CD4-positive, alpha-beta memory T cell (primary cell): ENCODE results near the gene IL6. TPM values are rescaled to one million over a fixed set of nuclear protein-coding genes. Genes with fewer than 3 reads are reported as not detected.
"Not testable (repeated sequence)": the region's sequence is repeated elsewhere in the genome, so short reads cannot be mapped to it uniquely, and the experiment has no call there.

Experiments
- CTCF ChIA-PET: fragments of 350-600 bp; sonication (Branson Sonifier 250); formaldehyde crosslinking; loops from one replicate; lab custom pipeline; 2021; ENCODE audit warnings: inconsistent platforms; ENCODE audit not compliant: partially characterized antibody; lab: Charles Lee
- POLR2A ChIA-PET: fragments of 350-600 bp; sonication (Branson Sonifier 250); formaldehyde crosslinking; loops from one replicate; lab custom pipeline; 2021; ENCODE audit not compliant: partially characterized antibody; lab: Charles Lee
- DNase-seq, 5 donors: peaks; one replicate each; pipeline versions ENCODE4 v3.0.0 to v3.0.0-alpha.2; 2020 to 2022; ENCODE audit warnings: mixed read lengths in 1 of 5
- H3K27ac ChIP-seq: one replicate; pipeline ENCODE4 v1.7.0; 2013; ENCODE audit warnings: low read depth, low read length
- H3K27me3 ChIP-seq: 2 replicates; pipeline ENCODE4 v1.7.0; 2013; ENCODE audit warnings: mild to moderate bottlenecking, low read length, moderate library complexity; ENCODE audit not compliant: insufficient read depth
- H3K36me3 ChIP-seq: 2 replicates; pipeline ENCODE4 v1.7.0; 2013; ENCODE audit warnings: mild to moderate bottlenecking, low read length, moderate library complexity; ENCODE audit not compliant: insufficient read depth
- H3K4me1 ChIP-seq: 2 replicates; pipeline ENCODE4 v1.7.0; 2013; ENCODE audit warnings: mild to moderate bottlenecking, low read length, moderate library complexity; ENCODE audit not compliant: insufficient read depth
- H3K4me3 ChIP-seq, 2 donors: one replicate each; pipeline ENCODE4 v1.7.0; 2013; ENCODE audit warnings: low read length in 2 of 2, mild to moderate bottlenecking in 1 of 2
- H3K9me3 ChIP-seq, 2 donors: one replicate each; pipeline ENCODE4 v1.7.0; 2013; ENCODE audit warnings: low read length in 2 of 2, control low read depth in 1 of 2; ENCODE audit not compliant: control insufficient read depth in 1 of 2
- H3K27ac Mint-ChIP-seq, 7 donors: one replicate each; pipeline ENCODE4 v1.8.0; 2020 to 2021; ENCODE audit warnings: mixed read lengths in 7 of 7, mild to moderate bottlenecking in 6 of 7, inconsistent platforms in 3 of 7, moderate library complexity in 3 of 7
- H3K27me3 Mint-ChIP-seq, 2 donors: one replicate each; pipeline ENCODE4 v1.8.0; 2020 to 2021; ENCODE audit warnings: mixed read lengths in 2 of 2
- H3K36me3 Mint-ChIP-seq, 2 donors: one replicate each; pipeline ENCODE4 v1.8.0; 2020 to 2021; ENCODE audit warnings: mixed read lengths in 2 of 2, inconsistent platforms in 1 of 2, mild to moderate bottlenecking in 1 of 2
- H3K4me1 Mint-ChIP-seq, 4 donors: one replicate each; pipeline ENCODE4 v1.8.0; 2020 to 2021; ENCODE audit warnings: mixed read lengths in 4 of 4, mild to moderate bottlenecking in 1 of 4
- H3K4me3 Mint-ChIP-seq, 8 donors: one replicate each; pipeline ENCODE4 v1.8.0; 2020 to 2021; ENCODE audit warnings: mixed read lengths in 8 of 8, mild to moderate bottlenecking in 7 of 8, moderate library complexity in 6 of 8, inconsistent platforms in 3 of 8
- H3K9me3 Mint-ChIP-seq, 8 donors: one replicate each; pipeline ENCODE4 v1.8.0; 2020 to 2021; ENCODE audit warnings: mixed read lengths in 8 of 8, mild to moderate bottlenecking in 5 of 8, inconsistent platforms in 3 of 8, moderate library complexity in 1 of 8
- intact Hi-C: fragments of 100-400 bp; cut with micrococcal nuclease; formaldehyde crosslinking; loops from one replicate; pipeline ENCODE4 v1.15.1; 2023
- polyA plus RNA-seq, 2 donors: library from polyadenylated mRNA; unstranded; fragments of 300-500 nt; fragmentation: Illumina TruSeq; gene quantifications; one replicate each; pipeline ENCODE4 v1.2.3, GENCODE V29; 2021
- total RNA-seq, 2 experiments: library from RNA; stranded (reverse); gene quantifications; one replicate each; pipeline ENCODE4 v1.2.3, GENCODE V29; 2021

Gene IL6
- total and polyA plus RNA-seq, 4 experiments from 2014 or later: not detected

GRCh38 chr7:22772885-22773284, 45.9 kb downstream of the IL6 start:
- Histone ChIP-seq H3K4me1 (no peaks in the 10 kb centered on the region), H3K27ac (no peak overlapping the region), H3K36me3 (no peaks in the 10 kb centered on the region), H3K9me3 (no peaks in the 10 kb centered on the region), H3K27me3 (no peaks in the 10 kb centered on the region), H3K4me3 (no peak overlapping the region)
- ChIA-PET CTCF (interaction anchor here (0.8 to 1.5 kb wide), 2 partner anchors 10 to 11 kb away, joined by 3 to 5 read pairs; no protein-coding TSS in a partner anchor), POLR2A (no interaction called here)
- Mint-ChIP-seq H3K4me3 (no peak overlapping the region), H3K4me1 (no peaks in the 10 kb centered on the region), H3K27ac (no peak overlapping the region), H3K27me3 (peaks cover 9 to 10% of the 10 kb centered on the region in 2 donors), H3K36me3 (no peaks in the 10 kb centered on the region), H3K9me3 (peaks cover 0 to 2% (median 0%) of the 10 kb centered on the region in 8 donors)
- no peak for DNase-seq
- intact Hi-C loops: no loop called here

GRCh38 chr7:22776964-22777363, 50.0 kb downstream of the IL6 start:
- Mint-ChIP-seq H3K4me1 (no peaks in the 10 kb centered on the region), H3K36me3 (no peaks in the 10 kb centered on the region), H3K4me3 (no peak overlapping the region), H3K27me3 (peaks cover 2 to 4% of the 10 kb centered on the region in 2 donors), H3K27ac (no peak overlapping the region), H3K9me3 (no peaks in the 10 kb centered on the region)
- intact Hi-C loops: no loop called here
- H3K9me3 ChIP-seq: no peaks in the 10 kb centered on the region
- H3K27ac ChIP-seq: no peak overlapping the region
- H3K4me1 ChIP-seq: no peaks in the 10 kb centered on the region
- DNase-seq: no peak
- no peak overlapping the region for H3K4me3 ChIP-seq
- no peaks in the 10 kb centered on the region for H3K27me3 ChIP-seq
- no peaks in the 10 kb centered on the region for H3K36me3 ChIP-seq
- ChIA-PET CTCF (interaction anchor here (1.3 kb wide), 1 partner anchor 50 kb away, joined by 3 read pairs; the partner anchor contains the start of gene IL6), POLR2A (no interaction called here)

GRCh38 chr7:22779730-22780323, 52.8 kb downstream of the IL6 start:
- H3K27me3 ChIP-seq, POLR2A ChIA-PET, H3K27me3 Mint-ChIP-seq, H3K4me3 Mint-ChIP-seq, DNase-seq, H3K36me3 ChIP-seq, intact Hi-C loops, H3K36me3 Mint-ChIP-seq, H3K4me1 Mint-ChIP-seq, H3K4me1 ChIP-seq, H3K4me3 ChIP-seq, H3K27ac Mint-ChIP-seq, H3K27ac ChIP-seq, H3K9me3 Mint-ChIP-seq, H3K9me3 ChIP-seq: not testable (repeated sequence)
- CTCF ChIA-PET: interaction anchor here (1.5 to 6.6 kb wide), 4 partner anchors 215 to 276 kb away, joined by 4 to 96 read pairs (median 13); no protein-coding TSS in a partner anchor

- no peak overlapping the region for H3K27ac Mint-ChIP-seq
- intact Hi-C loops: no loop called here
Measured at GRCh38 chr7:22781230-22781711, 54.3 kb downstream of the IL6 start.

More at GRCh38 chr7:22781230-22781711, 54.3 kb downstream of the IL6 start:
- ChIA-PET POLR2A (no interaction called here), CTCF (interaction anchor here (0.6 to 6.6 kb wide), 10 partner anchors 11 to 602 kb away, joined by 3 to 96 read pairs (median 4); no protein-coding TSS in a partner anchor)
- no peak overlapping the region for H3K4me3 Mint-ChIP-seq
- Histone ChIP-seq H3K4me1 (no peaks in the 10 kb centered on the region), H3K4me3 (no peak overlapping the region), H3K36me3 (no peaks in the 10 kb centered on the region), H3K27ac (no peak overlapping the region), H3K27me3 (no peaks in the 10 kb centered on the region), H3K9me3 (no peaks in the 10 kb centered on the region)
- H3K27me3 Mint-ChIP-seq: peaks cover 0 to 4% of the 10 kb centered on the region in 2 donors
- no peaks in the 10 kb centered on the region for H3K36me3 Mint-ChIP-seq
- no peaks in the 10 kb centered on the region for H3K4me1 Mint-ChIP-seq
- H3K9me3 Mint-ChIP-seq: no peaks in the 10 kb centered on the region
- no peak for DNase-seq

Other genes starting within 250 kb of the IL6 start
- gene STEAP1B, start 227.0 kb upstream of the IL6 start, total RNA-seq: not detected
- not detected for gene STEAP1B, start 227.0 kb upstream of the IL6 start, polyA plus RNA-seq
- gene TOMM7, start 95.6 kb downstream of the IL6 start, total RNA-seq: 100 to 1,000 TPM; 686 to 701 TPM
- gene TOMM7, start 95.6 kb downstream of the IL6 start, polyA plus RNA-seq: 100 to 1,000 TPM; 267 to 505 TPM